Pancreas (tissue), 10 donors: ENCODE results near the gene RNF125. TPM values are rescaled to one million over a fixed set of nuclear protein-coding genes. Genes with fewer than 3 reads are reported as not detected.

Source experiments
- ATAC-seq, 4 donors: fragments of 200-7000 bp; cut with Tn5 transposase; one replicate each; pipeline versions ENCODE4 v1.8.0 to v1.9.1; 2020; ENCODE audit warnings: mild to moderate bottlenecking in 4 of 4, moderate library complexity in 4 of 4
- DNase-seq, 6 donors: peaks; one replicate each; pipeline ENCODE4 v3.0.0-alpha.2; 2020
- FAIRE-seq: peaks from 2 replicates; lab custom pipeline; 2012; peaks lifted over from hg19 to GRCh38; lab: Jason Lieb, UNC
- H3K27ac ChIP-seq, 4 donors: fragments of 200-600 bp; sonication (generic); 1 replicate in 3 of 4; 2 replicates in 1 of 4; pipeline versions ENCODE4 v1.5.0 to v1.8.0; 2020
- H3K27me3 ChIP-seq, 4 donors: fragments of 200-600 bp; one replicate each; pipeline ENCODE4 v1.8.0; 2021
- H3K36me3 ChIP-seq, 3 donors: fragments of 200-600 bp; sonication (generic) in 1 of 3; one replicate each; pipeline versions ENCODE4 v1.5.0 to v1.8.0; 2020 to 2021
- H3K4me1 ChIP-seq, 3 donors: fragments of 200-600 bp; one replicate each; pipeline ENCODE4 v1.8.0; 2021
- H3K4me3 ChIP-seq, 4 donors: fragments of 200-600 bp; sonication (generic) in 2 of 4; one replicate each; pipeline versions ENCODE4 v1.5.0 to v1.8.0; 2020 to 2021
- H3K9me3 ChIP-seq, 4 donors: fragments of 200-600 bp; one replicate each; pipeline ENCODE4 v1.8.0; 2021
- WGBS, 2 donors: extraction: QIAGEN DNeasy Blood & Tissue Kit; methylation state at CpG; one replicate each; pipeline ENCODE4 v1.1.7; 2013; 5-methylcytosine and 5-hydroxymethylcytosine counted together
- intact Hi-C, 3 donors: fragments of 100-400 bp; cut with DNase I; formaldehyde crosslinking; loops; one replicate each; pipeline versions ENCODE4 v1.11.1 to v1.14.2; 2022
- polyA plus RNA-seq, 2 donors: library from polyadenylated mRNA; stranded (reverse); fragments of 200-250 nt; gene quantifications; one replicate each; pipeline ENCODE4 v1.2.3, GENCODE V29; 2013
- total RNA-seq, 6 donors: library from RNA; stranded (reverse); fragmentation: NEBNext Ultra II Directional in 4 of 6; extraction: Animal tissue kit (Norgen Biotek cat#: 25700) in 4 of 6; gene quantifications; one replicate each; pipeline versions ENCODE4 v1.2.1 to v1.2.4, GENCODE V29; 2021 to 2023
- TF ChIP-seq, protein P1 (sequence below), 4 donors: fragments of 200-600 bp; sonication (generic) in 3 of 4; IDR thresholded peaks; one replicate each; pipeline versions ENCODE4 v1.5.0 to v1.8.0; 2021; ENCODE audit warnings: antibody characterized with exemption in 4 of 4
- donor health status: healthy with polysubstance abuse.
- donor health status: DM: no; HTN: no; CAD: no; lungs with moderate emphysema.
- donor health status: DM: no; HTN: no; CAD: no.
- donor health status: control.
- donor health status: control.
- donor health status: Bipolar disorder and iron deficiency.
- donor health status: DM: yes; HTN: yes; CAD: no.
- donor health status: DM: no; HTN: no; CAD: no.
- donor health status: DM: no; HTN: no; CAD: no.
- donor health status: DM: yes; HTN: yes; CAD: no.

Gene RNF125
- total and polyA plus RNA-seq, 8 donors: 0.92 to 3.5 (median 2.1) TPM

DNA sequence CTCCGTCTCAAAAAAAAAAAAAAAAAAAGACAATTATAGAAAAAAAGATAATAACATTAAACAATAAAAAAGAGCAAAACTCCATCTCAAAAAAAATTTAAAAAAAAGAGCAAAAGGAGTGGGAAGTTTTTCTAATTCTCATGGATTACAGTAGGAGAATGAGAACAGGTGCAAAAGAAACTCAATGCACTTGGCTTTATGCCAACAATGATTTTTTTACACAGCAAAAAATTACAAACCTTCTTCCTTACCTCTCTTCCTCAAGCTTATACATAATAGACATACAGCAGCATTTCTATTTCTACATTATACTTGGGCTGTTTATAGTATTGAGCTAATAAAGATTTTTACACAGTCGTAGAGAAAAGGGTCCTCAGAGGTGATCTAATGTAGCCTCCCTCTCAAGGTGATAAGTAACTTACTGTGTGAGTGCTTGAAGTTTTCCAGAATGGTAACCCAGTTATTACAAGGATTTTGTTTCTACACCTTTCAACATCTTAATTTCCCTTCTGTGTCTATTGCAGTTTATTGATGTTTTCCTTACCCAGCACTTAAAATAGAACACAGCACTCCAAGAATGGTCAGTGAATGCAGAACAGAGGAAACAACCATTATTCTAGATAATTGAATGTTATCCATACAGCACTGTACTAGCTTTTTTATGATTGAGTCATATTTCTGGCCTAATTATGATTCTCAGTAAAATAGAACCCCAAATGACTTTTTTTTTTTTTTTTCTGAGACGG, 38.2 kb downstream of the RNF125 start:
- Histone ChIP-seq H3K4me1 (no peaks in the 10 kb centered on the region), H3K27me3 (no peaks in the 10 kb centered on the region), H3K4me3 (no peak overlapping the region), H3K27ac (no peak overlapping the region), H3K9me3 (no peaks in the 10 kb centered on the region), H3K36me3 (no peaks in the 10 kb centered on the region)
- TF ChIP-seq, protein P1, sequence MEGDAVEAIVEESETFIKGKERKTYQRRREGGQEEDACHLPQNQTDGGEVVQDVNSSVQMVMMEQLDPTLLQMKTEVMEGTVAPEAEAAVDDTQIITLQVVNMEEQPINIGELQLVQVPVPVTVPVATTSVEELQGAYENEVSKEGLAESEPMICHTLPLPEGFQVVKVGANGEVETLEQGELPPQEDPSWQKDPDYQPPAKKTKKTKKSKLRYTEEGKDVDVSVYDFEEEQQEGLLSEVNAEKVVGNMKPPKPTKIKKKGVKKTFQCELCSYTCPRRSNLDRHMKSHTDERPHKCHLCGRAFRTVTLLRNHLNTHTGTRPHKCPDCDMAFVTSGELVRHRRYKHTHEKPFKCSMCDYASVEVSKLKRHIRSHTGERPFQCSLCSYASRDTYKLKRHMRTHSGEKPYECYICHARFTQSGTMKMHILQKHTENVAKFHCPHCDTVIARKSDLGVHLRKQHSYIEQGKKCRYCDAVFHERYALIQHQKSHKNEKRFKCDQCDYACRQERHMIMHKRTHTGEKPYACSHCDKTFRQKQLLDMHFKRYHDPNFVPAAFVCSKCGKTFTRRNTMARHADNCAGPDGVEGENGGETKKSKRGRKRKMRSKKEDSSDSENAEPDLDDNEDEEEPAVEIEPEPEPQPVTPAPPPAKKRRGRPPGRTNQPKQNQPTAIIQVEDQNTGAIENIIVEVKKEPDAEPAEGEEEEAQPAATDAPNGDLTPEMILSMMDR (IDR thresholded peaks at IDR 0.05): no peak
- 62 to 83% methylated on average over 3 of the region's 3 CpGs for WGBS, 2 donors
- intact Hi-C loops: no loop called here
- DNase-seq (no peak), ATAC-seq (no peak), FAIRE-seq (no peak)

DNA sequence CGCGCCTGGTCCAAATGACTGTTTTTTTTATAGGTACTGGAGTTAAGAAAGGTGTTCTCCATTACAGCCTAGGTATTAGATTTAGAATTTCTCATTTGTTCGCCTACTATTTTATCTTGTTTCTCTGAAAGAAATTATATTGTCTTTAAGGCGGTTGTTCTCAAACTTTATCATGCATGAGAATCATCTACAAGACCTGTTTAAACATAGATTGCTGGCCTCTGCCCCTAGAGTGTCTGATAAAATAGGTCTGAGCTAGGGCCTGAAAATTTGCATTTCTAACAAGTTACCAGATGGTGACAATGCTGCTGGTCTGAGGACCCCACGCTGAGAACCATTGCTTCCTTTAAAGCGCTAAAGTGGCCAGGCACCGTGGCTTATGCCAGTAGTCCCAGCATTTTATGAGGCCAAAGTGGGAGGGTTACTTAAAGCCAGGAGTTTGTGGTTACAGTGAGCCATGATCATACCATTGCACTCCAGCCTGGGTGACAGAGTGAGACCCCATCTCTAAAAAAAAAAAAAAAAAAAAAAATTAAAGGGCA, 39.1 kb downstream of the RNF125 start:
- TF ChIP-seq, protein P1 (IDR thresholded peaks at IDR 0.05): no peak
- no peak overlapping the region for H3K4me3 ChIP-seq
- 89 to 91% methylated on average over 7 of the region's 7 CpGs for WGBS, 2 donors
- no peak overlapping the region for H3K27ac ChIP-seq
- FAIRE-seq (no peak), ATAC-seq (no peak), DNase-seq (no peak)
- H3K36me3 ChIP-seq: no peaks in the 10 kb centered on the region
- intact Hi-C loops: no loop called here
- no peaks in the 10 kb centered on the region for H3K4me1 ChIP-seq
- H3K27me3 ChIP-seq: no peaks in the 10 kb centered on the region
- H3K9me3 ChIP-seq: no peaks in the 10 kb centered on the region

DNA sequence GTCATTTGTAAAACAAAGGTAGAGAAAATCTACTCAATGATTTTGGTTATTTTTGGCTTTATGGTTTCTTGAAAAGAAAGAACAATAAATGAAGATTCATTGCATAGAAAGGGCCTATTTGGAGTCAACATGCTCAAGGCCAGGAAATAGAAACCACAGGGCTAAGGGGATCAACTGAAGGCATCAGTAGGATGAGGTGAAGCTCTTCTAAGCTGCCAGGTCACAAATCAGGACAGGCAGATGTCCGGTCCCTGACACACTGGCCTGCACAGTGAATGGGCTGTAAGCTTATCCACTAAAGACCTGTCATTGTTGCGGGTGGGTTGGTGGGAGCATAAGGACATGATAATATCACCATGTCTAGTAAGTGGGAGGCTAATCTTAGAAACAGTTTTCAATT, 41.4 kb downstream of the RNF125 start:
- FAIRE-seq (no peak), ATAC-seq (no peak), DNase-seq (no peak)
- Histone ChIP-seq H3K9me3 (no peaks in the 10 kb centered on the region), H3K27ac (no peak overlapping the region), H3K4me3 (no peak overlapping the region), H3K4me1 (no peaks in the 10 kb centered on the region), H3K36me3 (no peaks in the 10 kb centered on the region), H3K27me3 (no peaks in the 10 kb centered on the region)
- 93% methylated on average over 2 of the region's 2 CpGs for WGBS, 2 donors
- TF ChIP-seq, protein P1 (IDR thresholded peaks at IDR 0.05): no peak
- intact Hi-C loops: no loop called here

DNA sequence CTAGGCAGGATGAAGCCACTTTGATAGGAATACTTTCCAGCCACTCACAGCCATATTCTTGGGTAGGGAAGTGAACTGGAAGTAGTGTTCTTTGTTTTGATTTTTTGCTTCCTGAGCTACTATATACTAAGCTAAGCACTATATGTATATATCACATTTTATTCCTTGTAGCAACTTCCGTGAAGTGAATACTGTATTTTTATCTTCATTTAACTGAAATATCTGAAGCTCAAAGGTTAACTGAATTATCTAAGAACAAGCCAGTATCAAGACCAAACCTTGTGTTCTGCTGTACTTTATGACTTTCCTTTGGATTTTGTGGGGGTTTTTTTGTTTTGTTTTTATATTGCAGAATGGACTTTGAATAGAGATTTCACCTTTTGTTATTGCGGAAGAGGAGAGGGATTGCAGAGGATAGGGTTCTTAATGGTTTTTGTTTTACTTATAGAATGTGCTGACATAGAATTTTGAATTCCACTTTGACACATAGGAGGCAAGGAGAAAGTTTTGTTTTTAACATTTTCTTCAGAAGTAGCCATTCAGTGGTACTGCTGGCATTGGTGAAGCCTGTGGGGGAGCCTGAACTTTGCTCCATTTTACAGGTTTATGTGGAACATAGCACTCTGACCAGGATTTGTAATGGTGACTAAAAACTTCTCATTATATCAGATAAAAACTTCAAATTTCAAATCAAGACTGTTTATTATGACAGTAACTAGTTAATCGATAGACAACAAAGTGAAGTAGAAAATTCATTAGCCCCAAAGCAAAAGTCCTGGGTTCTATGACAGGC, 48.9 kb downstream of the RNF125 start:
- ATAC-seq (no peak), FAIRE-seq (no peak), DNase-seq (no peak)
- intact Hi-C loops: no loop called here
- Histone ChIP-seq H3K4me3 (no peak overlapping the region), H3K9me3 (no peaks in the 10 kb centered on the region), H3K27me3 (no peaks in the 10 kb centered on the region), H3K27ac (no peak overlapping the region), H3K36me3 (no peaks in the 10 kb centered on the region), H3K4me1 (no peaks in the 10 kb centered on the region)
- TF ChIP-seq, protein P1 (IDR thresholded peaks at IDR 0.05): no peak
- 92 to 96% methylated on average over 3 of the region's 3 CpGs for WGBS, 2 donors
